B cell (primary cell): ENCODE measurements around the gene SKIC8.

Source experiments
- EZH2 ChIP-seq: IDR thresholded peaks from 2 replicates; pipeline ENCODE4 v1.6.1; 2012; ENCODE audit warnings: borderline replicate concordance, low read depth, mild to moderate bottlenecking, moderate library complexity, low read length; ENCODE audit not compliant: insufficient read depth, poor library complexity, severe bottlenecking
- TF ChIP-seq, protein P1 (sequence below): fragments of 200-600 bp; IDR thresholded peaks from one replicate; pipeline ENCODE4 v1.8.0; 2022; ENCODE audit warnings: antibody characterized with exemption, mild to moderate bottlenecking

DNA sequence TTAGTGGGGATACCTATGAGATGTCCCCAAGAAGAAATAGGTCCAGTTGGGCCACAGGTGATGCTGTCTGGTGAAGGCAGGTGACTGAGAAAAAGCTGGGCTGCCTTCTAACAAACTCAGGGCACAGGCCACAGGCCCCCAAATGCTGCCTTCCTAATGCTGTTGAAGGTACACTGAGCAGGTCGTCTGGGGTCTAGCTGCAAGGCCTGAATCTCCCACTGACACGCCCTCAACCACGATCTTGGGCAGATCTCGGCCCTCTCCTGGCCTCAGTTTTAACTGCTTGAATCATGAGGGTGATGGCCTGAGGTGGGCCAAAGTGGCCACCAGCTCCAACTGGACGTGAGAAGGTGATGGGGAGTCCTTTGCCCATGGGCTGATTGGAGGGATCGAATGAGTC, 62.9 kb downstream of the SKIC8 start:
- TF ChIP-seq, protein P1, sequence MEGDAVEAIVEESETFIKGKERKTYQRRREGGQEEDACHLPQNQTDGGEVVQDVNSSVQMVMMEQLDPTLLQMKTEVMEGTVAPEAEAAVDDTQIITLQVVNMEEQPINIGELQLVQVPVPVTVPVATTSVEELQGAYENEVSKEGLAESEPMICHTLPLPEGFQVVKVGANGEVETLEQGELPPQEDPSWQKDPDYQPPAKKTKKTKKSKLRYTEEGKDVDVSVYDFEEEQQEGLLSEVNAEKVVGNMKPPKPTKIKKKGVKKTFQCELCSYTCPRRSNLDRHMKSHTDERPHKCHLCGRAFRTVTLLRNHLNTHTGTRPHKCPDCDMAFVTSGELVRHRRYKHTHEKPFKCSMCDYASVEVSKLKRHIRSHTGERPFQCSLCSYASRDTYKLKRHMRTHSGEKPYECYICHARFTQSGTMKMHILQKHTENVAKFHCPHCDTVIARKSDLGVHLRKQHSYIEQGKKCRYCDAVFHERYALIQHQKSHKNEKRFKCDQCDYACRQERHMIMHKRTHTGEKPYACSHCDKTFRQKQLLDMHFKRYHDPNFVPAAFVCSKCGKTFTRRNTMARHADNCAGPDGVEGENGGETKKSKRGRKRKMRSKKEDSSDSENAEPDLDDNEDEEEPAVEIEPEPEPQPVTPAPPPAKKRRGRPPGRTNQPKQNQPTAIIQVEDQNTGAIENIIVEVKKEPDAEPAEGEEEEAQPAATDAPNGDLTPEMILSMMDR = no peak
- no peak for TF ChIP-seq EZH2
